Measurements from ENCODE around the gene METTL4.

The METTL4 gene

DNA sequence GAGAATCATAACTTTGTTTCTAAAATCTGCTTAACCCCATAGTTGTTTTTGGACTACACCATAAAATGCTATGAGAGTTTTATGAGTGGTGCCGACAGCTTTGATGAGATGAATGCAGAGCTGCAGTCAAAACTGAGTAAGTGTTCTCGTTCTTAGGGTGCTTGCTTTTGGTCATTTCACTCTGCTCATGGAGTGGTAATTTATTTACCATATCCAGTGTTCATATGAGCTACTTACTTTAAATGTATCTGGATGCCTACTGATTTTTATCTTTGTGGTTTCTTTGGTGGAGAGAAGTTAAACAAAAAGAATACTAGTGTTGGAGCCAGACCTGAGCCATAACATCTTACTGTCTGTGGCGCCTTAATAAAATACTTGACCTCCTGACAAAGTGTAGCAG, 16.5 kb upstream of the METTL4 start:
- DNase-seq = no peak
- H3K27ac ChIP-seq (ENCODE audit: insufficient read depth in 1 of 2, low read depth in 1 of 2, low read length in 2 of 2, poor library complexity in 1 of 2, severe bottlenecking in 2 of 2) = no peak overlapping the region
- ChIA-PET POLR2A (no interaction called here), CTCF (no interaction called here)
- peaks cover 0 to 6% (median 0%) of the 10 kb centered on the region in 4 experiments for H3K4me1 ChIP-seq (ENCODE audit: control extremely low read depth in 1 of 4, control insufficient read depth in 4 of 4, insufficient read depth in 4 of 4, low read length in 3 of 4)
- H3K4me3 ChIP-seq (ENCODE audit: control insufficient read depth in 1 of 7, extremely low read depth in 1 of 7, insufficient read depth in 4 of 7, low read depth in 2 of 7, low read length in 6 of 7) = no peak overlapping the region
- no peaks in the 10 kb centered on the region for H3K9me3 ChIP-seq (ENCODE audit: control extremely low read depth in 1 of 5, control insufficient read depth in 4 of 5, insufficient read depth in 2 of 5, low read depth in 1 of 5, low read length in 4 of 5)
- H3K27me3 ChIP-seq (replicated peaks in 2 of 5; ENCODE audit: control insufficient read depth in 4 of 5, insufficient read depth in 5 of 5, low read length in 4 of 5) = no peaks in the 10 kb centered on the region
- WGBS (ENCODE audit: insufficient coverage) = 100% methylated on average over 2 of the region's 3 CpGs
- peaks cover 7 to 62% (median 21%) of the 10 kb centered on the region in 4 experiments for H3K36me3 ChIP-seq (ENCODE audit: control insufficient read depth in 4 of 4, insufficient read depth in 4 of 4, low read length in 3 of 4)

DNA sequence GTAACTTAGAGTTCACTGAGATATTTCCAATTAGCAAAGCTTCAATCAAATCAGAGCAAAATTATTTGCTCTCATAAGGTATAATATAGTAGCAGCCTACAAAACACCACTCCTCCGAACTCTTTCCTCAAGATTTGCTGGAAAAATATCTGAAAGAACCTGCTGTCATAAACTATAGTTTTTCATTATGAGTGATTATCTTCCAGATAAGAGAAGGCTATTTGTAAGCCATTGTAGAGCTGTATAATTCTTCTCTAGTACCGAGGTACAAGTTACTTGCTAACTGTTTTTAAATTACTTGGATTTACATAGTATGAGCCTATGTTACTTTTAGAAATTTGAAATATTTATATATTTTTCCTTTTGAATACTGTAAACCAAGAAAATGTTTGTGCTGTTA, 2.1 kb upstream of the METTL4 start:
- peak overlapping the region; percentile 6 to 44 for H3K27ac ChIP-seq (ENCODE audit: insufficient read depth in 1 of 2, low read depth in 1 of 2, low read length in 2 of 2, poor library complexity in 1 of 2, severe bottlenecking in 2 of 2)
- H3K4me1 ChIP-seq (ENCODE audit: control extremely low read depth in 1 of 4, control insufficient read depth in 4 of 4, insufficient read depth in 4 of 4, low read length in 3 of 4) = peaks cover 19 to 41% (median 30%) of the 10 kb centered on the region in 4 experiments
- H3K27me3 ChIP-seq (replicated peaks in 2 of 5; ENCODE audit: control insufficient read depth in 4 of 5, insufficient read depth in 5 of 5, low read length in 4 of 5) = no peaks in the 10 kb centered on the region
- peaks cover 0 to 23% (median 3%) of the 10 kb centered on the region in 4 experiments for H3K36me3 ChIP-seq (ENCODE audit: control insufficient read depth in 4 of 4, insufficient read depth in 4 of 4, low read length in 3 of 4)
- ChIA-PET POLR2A (no interaction called here), CTCF (interaction anchor here (0.5 kb wide), 1 partner anchor 17 kb away, joined by 3 read pairs; no protein-coding TSS in a partner anchor)
- no peaks in the 10 kb centered on the region for H3K9me3 ChIP-seq (ENCODE audit: control extremely low read depth in 1 of 5, control insufficient read depth in 4 of 5, insufficient read depth in 2 of 5, low read depth in 1 of 5, low read length in 4 of 5)
- peak overlapping the region in 2 of 7 experiments; percentile 4 to 97 for H3K4me3 ChIP-seq (ENCODE audit: control insufficient read depth in 1 of 7, extremely low read depth in 1 of 7, insufficient read depth in 4 of 7, low read depth in 2 of 7, low read length in 6 of 7)
- WGBS (ENCODE audit: insufficient coverage) = no CpG with 5 or more reads among the region's 2 CpGs
- DNase-seq = no peak

GRCh38 chr18:2572892-2573291, 1.6 kb upstream of the METTL4 start:
- Histone ChIP-seq H3K9me3 (ENCODE audit: control extremely low read depth in 1 of 5, control insufficient read depth in 4 of 5, insufficient read depth in 2 of 5, low read depth in 1 of 5, low read length in 4 of 5) (no peaks in the 10 kb centered on the region), H3K36me3 (ENCODE audit: control insufficient read depth in 4 of 4, insufficient read depth in 4 of 4, low read length in 3 of 4) (peaks cover 0 to 18% (median 2%) of the 10 kb centered on the region in 4 experiments), H3K4me1 (ENCODE audit: control extremely low read depth in 1 of 4, control insufficient read depth in 4 of 4, insufficient read depth in 4 of 4, low read length in 3 of 4) (peaks cover 19 to 40% (median 30%) of the 10 kb centered on the region in 4 experiments), H3K27ac (ENCODE audit: insufficient read depth in 1 of 2, low read depth in 1 of 2, low read length in 2 of 2, poor library complexity in 1 of 2, severe bottlenecking in 2 of 2) (peak overlapping the region; percentile 6 to 44), H3K27me3 (replicated peaks in 2 of 5; ENCODE audit: control insufficient read depth in 4 of 5, insufficient read depth in 5 of 5, low read length in 4 of 5) (no peaks in the 10 kb centered on the region), H3K4me3 (ENCODE audit: control insufficient read depth in 1 of 7, extremely low read depth in 1 of 7, insufficient read depth in 4 of 7, low read depth in 2 of 7, low read length in 6 of 7) (peak overlapping the region in 5 of 7 experiments; percentile 11 to 97 (median 95))
- no peak for DNase-seq
- ChIA-PET CTCF (no interaction called here), POLR2A (no interaction called here)
- 98% methylated on average over 4 of the region's 5 CpGs for WGBS (ENCODE audit: insufficient coverage)

DNA sequence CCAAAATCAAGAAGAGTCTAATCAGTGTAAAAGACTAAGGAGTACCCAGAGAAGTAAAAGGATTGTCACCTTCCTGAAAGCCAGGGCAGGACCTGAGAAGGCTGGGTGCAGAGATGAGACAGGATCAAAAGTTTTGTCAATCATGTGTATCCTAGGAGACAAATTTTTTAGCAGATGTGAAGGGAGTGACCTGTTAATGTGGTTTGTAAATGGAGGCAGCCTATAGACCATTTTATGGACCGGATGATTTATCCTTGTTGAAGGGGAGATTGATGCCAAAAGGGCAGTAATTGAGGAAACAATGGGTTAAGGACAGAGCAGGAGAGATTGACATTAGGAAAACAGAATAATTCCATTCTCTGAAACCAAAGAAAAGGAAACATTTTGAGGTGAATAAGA, 865 bp upstream of the METTL4 start:
- Histone ChIP-seq H3K27ac (ENCODE audit: insufficient read depth in 1 of 2, low read depth in 1 of 2, low read length in 2 of 2, poor library complexity in 1 of 2, severe bottlenecking in 2 of 2) (peak overlapping the region in 1 of 2 experiments; percentile 98), H3K4me3 (ENCODE audit: control insufficient read depth in 1 of 7, extremely low read depth in 1 of 7, insufficient read depth in 4 of 7, low read depth in 2 of 7, low read length in 6 of 7) (peak overlapping the region in 6 of 7 experiments; percentile 83 to 100 (median 97)), H3K36me3 (ENCODE audit: control insufficient read depth in 4 of 4, insufficient read depth in 4 of 4, low read length in 3 of 4) (peaks cover 0 to 12% (median 4%) of the 10 kb centered on the region in 4 experiments), H3K4me1 (ENCODE audit: control extremely low read depth in 1 of 4, control insufficient read depth in 4 of 4, insufficient read depth in 4 of 4, low read length in 3 of 4) (peaks cover 19 to 39% (median 29%) of the 10 kb centered on the region in 4 experiments), H3K9me3 (ENCODE audit: control extremely low read depth in 1 of 5, control insufficient read depth in 4 of 5, insufficient read depth in 2 of 5, low read depth in 1 of 5, low read length in 4 of 5) (no peaks in the 10 kb centered on the region), H3K27me3 (replicated peaks in 2 of 5; ENCODE audit: control insufficient read depth in 4 of 5, insufficient read depth in 5 of 5, low read length in 4 of 5) (no peaks in the 10 kb centered on the region)
- DNase-seq = peak in 2 of 3 donors; percentile 1 to 15
- POLR2A ChIA-PET = interaction anchor here (0.8 to 1.3 kb wide), 2 partner anchors 83 to 84 kb away, joined by 3 read pairs; partner anchors contain the start of gene SMCHD1
- WGBS (ENCODE audit: insufficient coverage) = 10% methylated on average over 1 of the region's 1 CpG
- CTCF ChIA-PET = no interaction called here

GRCh38 chr18:2570772-2571199, 519 bp downstream of the METTL4 start:
- Histone ChIP-seq H3K4me3 (ENCODE audit: control insufficient read depth in 1 of 7, extremely low read depth in 1 of 7, insufficient read depth in 4 of 7, low read depth in 2 of 7, low read length in 6 of 7) (peak overlapping the region; percentile 56 to 100 (median 97)), H3K9me3 (ENCODE audit: control extremely low read depth in 1 of 5, control insufficient read depth in 4 of 5, insufficient read depth in 2 of 5, low read depth in 1 of 5, low read length in 4 of 5) (no peaks in the 10 kb centered on the region), H3K36me3 (ENCODE audit: control insufficient read depth in 4 of 4, insufficient read depth in 4 of 4, low read length in 3 of 4) (peaks cover 0 to 14% (median 7%) of the 10 kb centered on the region in 4 experiments), H3K4me1 (ENCODE audit: control extremely low read depth in 1 of 4, control insufficient read depth in 4 of 4, insufficient read depth in 4 of 4, low read length in 3 of 4) (peaks cover 19 to 39% (median 29%) of the 10 kb centered on the region in 4 experiments), H3K27ac (ENCODE audit: insufficient read depth in 1 of 2, low read depth in 1 of 2, low read length in 2 of 2, poor library complexity in 1 of 2, severe bottlenecking in 2 of 2) (peak overlapping the region; percentile 91 to 98), H3K27me3 (replicated peaks in 2 of 5; ENCODE audit: control insufficient read depth in 4 of 5, insufficient read depth in 5 of 5, low read length in 4 of 5) (no peaks in the 10 kb centered on the region)
- ChIA-PET CTCF (interaction anchor here (0.8 kb wide), 2 partner anchors 80 to 131 kb away, joined by 3 to 5 read pairs; no protein-coding TSS in a partner anchor), POLR2A (interaction anchor here (1.0 kb wide), 1 partner anchor 19 kb away, joined by 3 read pairs; no protein-coding TSS in a partner anchor)
- 0% methylated on average over 4 of the region's 16 CpGs for WGBS (ENCODE audit: insufficient coverage)
- DNase-seq = peak; percentile 77 to 85 (median 77)

DNA sequence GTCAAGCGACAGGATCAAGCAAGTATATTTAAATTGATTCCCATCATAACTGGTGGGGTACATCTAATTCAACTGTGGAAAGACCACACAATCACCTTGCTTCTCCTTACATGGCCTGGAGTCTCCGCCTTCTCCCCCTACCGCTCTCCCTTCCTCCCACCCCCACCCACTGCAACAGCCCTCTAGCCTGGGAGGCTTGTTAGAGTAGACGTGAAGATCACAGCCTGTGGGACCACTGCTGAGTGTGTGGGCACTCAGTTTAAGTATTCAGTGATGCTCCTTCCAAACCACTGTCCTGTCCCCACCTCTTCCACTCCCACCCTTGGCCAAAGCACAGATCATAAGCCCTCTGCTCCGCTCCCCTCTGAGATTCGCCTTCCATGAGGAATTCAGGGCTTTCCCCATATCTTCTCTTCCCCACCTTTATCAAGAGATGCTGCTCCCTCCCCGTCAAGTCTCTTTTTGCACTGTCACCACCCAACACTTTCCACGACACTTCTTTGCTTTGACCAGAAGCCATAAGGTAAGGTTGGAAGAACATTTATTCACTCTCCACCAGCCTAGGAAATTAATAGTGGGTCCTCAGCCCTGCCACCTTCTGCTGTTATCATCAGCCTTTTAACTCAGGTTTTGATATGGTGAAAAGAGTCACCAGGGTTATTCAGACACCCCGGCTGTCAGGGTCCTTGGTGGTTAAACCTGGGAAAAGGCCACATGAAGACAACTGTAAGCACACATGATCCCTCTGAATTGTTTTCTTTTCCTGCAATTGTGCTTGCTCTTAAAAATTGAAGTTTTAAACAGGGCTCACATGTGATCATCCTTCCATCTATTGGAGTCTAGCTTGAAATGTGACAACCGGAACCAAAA, 1.7 kb downstream of the METTL4 start:
- Histone ChIP-seq H3K27ac (ENCODE audit: insufficient read depth in 1 of 2, low read depth in 1 of 2, low read length in 2 of 2, poor library complexity in 1 of 2, severe bottlenecking in 2 of 2) (peak overlapping the region in 1 of 2 experiments; percentile 98), H3K9me3 (ENCODE audit: control extremely low read depth in 1 of 5, control insufficient read depth in 4 of 5, insufficient read depth in 2 of 5, low read depth in 1 of 5, low read length in 4 of 5) (no peaks in the 10 kb centered on the region), H3K4me1 (ENCODE audit: control extremely low read depth in 1 of 4, control insufficient read depth in 4 of 4, insufficient read depth in 4 of 4, low read length in 3 of 4) (peaks cover 19 to 39% (median 29%) of the 10 kb centered on the region in 4 experiments), H3K36me3 (ENCODE audit: control insufficient read depth in 4 of 4, insufficient read depth in 4 of 4, low read length in 3 of 4) (peaks cover 0 to 11% (median 2%) of the 10 kb centered on the region in 4 experiments), H3K27me3 (replicated peaks in 2 of 5; ENCODE audit: control insufficient read depth in 4 of 5, insufficient read depth in 5 of 5, low read length in 4 of 5) (no peaks in the 10 kb centered on the region), H3K4me3 (ENCODE audit: control insufficient read depth in 1 of 7, extremely low read depth in 1 of 7, insufficient read depth in 4 of 7, low read depth in 2 of 7, low read length in 6 of 7) (peak overlapping the region in 6 of 7 experiments; percentile 83 to 100 (median 97))
- ChIA-PET CTCF (no interaction called here), POLR2A (no interaction called here)
- WGBS (ENCODE audit: insufficient coverage) = 94% methylated on average over 6 of the region's 10 CpGs
- DNase-seq = no peak

DNA sequence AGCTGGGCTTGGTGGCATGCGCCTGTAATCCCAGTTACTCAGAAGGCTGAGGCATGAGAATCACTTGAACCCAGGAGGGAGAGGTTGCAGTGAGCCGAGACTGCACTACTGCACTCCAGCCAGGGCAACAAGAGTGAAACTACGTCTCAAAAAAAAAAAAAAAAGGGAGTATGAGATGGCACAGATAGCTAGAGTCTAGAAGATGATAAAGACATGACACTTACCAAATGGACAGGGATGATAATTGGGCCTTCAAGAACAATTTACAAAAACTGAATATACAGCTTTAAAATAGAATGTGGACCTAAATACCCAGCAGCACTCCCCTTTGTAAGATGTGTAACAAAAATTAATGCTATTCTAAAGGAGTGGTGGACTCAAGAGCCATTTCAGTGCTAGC, 2.7 kb downstream of the METTL4 start:
- WGBS (ENCODE audit: insufficient coverage) = 100% methylated on average over 2 of the region's 3 CpGs
- Histone ChIP-seq H3K27me3 (replicated peaks in 2 of 5; ENCODE audit: control insufficient read depth in 4 of 5, insufficient read depth in 5 of 5, low read length in 4 of 5) (no peaks in the 10 kb centered on the region), H3K4me1 (ENCODE audit: control extremely low read depth in 1 of 4, control insufficient read depth in 4 of 4, insufficient read depth in 4 of 4, low read length in 3 of 4) (peaks cover 19 to 33% (median 26%) of the 10 kb centered on the region in 4 experiments), H3K36me3 (ENCODE audit: control insufficient read depth in 4 of 4, insufficient read depth in 4 of 4, low read length in 3 of 4) (peaks cover 0 to 11% (median 2%) of the 10 kb centered on the region in 4 experiments), H3K9me3 (ENCODE audit: control extremely low read depth in 1 of 5, control insufficient read depth in 4 of 5, insufficient read depth in 2 of 5, low read depth in 1 of 5, low read length in 4 of 5) (no peaks in the 10 kb centered on the region), H3K27ac (ENCODE audit: insufficient read depth in 1 of 2, low read depth in 1 of 2, low read length in 2 of 2, poor library complexity in 1 of 2, severe bottlenecking in 2 of 2) (no peak overlapping the region), H3K4me3 (ENCODE audit: control insufficient read depth in 1 of 7, extremely low read depth in 1 of 7, insufficient read depth in 4 of 7, low read depth in 2 of 7, low read length in 6 of 7) (no peak overlapping the region)
- no peak for DNase-seq
- ChIA-PET CTCF (no interaction called here), POLR2A (no interaction called here)
